RPMI8226 (cell line): ENCODE measurements around the gene ABHD14A.
A peak's percentile ranks its signal among the peaks of the same experiment; 100 is the strongest.

Source experiments
- DNase-seq: peaks from one replicate; pipeline ENCODE4 v3.0.0-alpha.2; 2015

ABHD14A gene

GRCh38 chr3:52022323-52023100 is 47.6 kb downstream of the ABHD14A start:
- peak; percentile 37 for DNase-seq

GRCh38 chr3:52023101-52023770 is 48.4 kb downstream of the ABHD14A start:
- no peak for DNase-seq

GRCh38 chr3:52023860-52024764 is 49.2 kb downstream of the ABHD14A start:
- DNase-seq = no peak

- DNase-seq = no peak
These were observed 50.0 kb downstream of the ABHD14A start for GRCh38 chr3:52024765-52025452.

- DNase-seq = no peak
These were observed 50.6 kb downstream of the ABHD14A start for GRCh38 chr3:52025453-52025852.

- no peak for DNase-seq
These were observed 51.2 kb downstream of the ABHD14A start for GRCh38 chr3:52026041-52026440.

GRCh38 chr3:52028572-52028971 is 53.7 kb downstream of the ABHD14A start:
- no peak for DNase-seq

- no peak for DNase-seq
These were observed 54.2 kb downstream of the ABHD14A start for GRCh38 chr3:52029053-52029452.

GRCh38 chr3:52029535-52029934 is 54.7 kb downstream of the ABHD14A start:
- no peak for DNase-seq
